GM19324 (cell line): ENCODE results near the gene KCNMA1.
"Not testable (repeated sequence)": the region's sequence is repeated elsewhere in the genome, so short reads cannot be mapped to it uniquely, and the experiment has no call there.

Experiments used
- ATAC-seq: cut with Tn5 transposase; IDR thresholded peaks from one replicate; pipeline ENCODE4 v1.9.1; 2021; ENCODE audit warnings: mild to moderate bottlenecking, moderate library complexity; ENCODE audit not compliant: unreplicated experiment, low FRiP score

The KCNMA1 gene

DNA sequence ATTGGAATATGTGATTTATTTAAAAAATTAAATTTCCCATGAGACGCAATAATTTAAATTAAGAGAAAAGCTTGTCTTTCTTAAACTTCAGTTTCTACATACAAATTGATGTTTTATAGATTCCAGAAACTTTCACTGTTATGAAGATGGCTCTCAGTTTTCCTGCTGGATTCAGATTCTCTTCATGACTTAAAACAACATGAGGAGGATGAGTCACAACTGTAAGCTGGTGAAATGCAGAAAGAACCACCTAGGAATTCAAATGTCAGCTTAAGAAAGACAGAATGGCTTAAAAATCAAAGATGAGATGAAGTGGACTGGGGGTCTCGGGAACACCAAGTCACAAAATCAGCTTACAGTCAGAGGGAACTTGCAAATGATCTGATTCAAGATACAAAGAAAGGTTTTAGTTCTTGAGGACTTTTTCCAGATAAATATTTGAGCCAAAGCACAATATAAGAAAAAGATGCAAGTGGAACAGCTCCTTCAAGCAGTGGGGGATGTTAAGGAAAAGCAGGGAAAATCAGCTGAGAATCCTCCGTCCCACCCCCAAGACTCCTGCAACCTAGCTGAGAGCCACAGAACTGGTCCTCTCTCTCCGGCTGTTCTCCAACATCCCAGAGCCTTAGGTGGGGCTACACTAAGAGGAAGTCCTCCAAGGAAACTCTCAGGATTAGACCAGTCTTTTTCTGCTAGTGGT is 279.8 kb downstream of the KCNMA1 start:
- no peak for ATAC-seq

- ATAC-seq, result no peak
Observed at GRCh38 chr10:77357185-77357584, 280.4 kb downstream of the KCNMA1 start.

DNA sequence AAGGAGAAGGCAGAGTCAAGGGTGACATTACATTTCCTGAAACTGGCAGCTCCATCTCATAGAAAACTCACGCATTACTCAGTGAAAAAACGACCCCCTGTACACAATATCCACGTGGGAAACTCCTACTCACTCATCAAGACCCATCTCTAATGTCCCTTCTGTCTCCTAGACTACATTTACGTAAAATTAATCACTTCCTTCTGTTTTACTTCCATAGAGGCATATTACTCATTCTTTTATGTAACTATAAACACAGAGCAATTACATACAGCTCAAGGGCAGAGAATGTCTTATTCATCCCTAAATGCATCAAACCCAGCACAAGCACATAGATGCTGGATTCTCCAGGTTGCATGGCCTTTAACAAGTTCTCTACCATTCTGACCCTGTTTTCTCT is 281.8 kb downstream of the KCNMA1 start:
- ATAC-seq, result no peak

- no peak for ATAC-seq
Observed at GRCh38 chr10:77351386-77351785, 286.2 kb downstream of the KCNMA1 start.

- no peak for ATAC-seq
Observed at GRCh38 chr10:77350711-77351119, 286.9 kb downstream of the KCNMA1 start.

DNA sequence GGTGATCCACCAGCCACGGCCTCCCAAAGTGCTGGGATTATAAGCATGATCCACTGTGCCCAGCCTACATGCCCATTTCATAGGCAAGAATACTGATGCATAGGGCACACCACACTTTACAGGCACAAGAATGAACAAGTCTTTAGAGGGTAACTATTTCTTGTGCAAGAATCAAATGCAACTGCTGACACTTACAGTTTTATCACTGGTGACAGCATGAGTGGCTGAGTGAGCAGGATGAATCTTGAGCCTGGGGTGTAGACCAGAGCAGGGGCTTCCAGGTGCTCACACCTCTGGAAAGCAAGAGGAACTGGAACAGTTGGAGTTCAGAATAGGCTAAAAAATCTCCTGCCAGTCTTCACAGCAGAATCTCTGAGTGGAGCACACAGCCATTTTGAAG is 287.5 kb downstream of the KCNMA1 start:
- ATAC-seq, result no peak

GRCh38 chr10:77349226-77349625 is 288.4 kb downstream of the KCNMA1 start:
- ATAC-seq, result no peak

DNA sequence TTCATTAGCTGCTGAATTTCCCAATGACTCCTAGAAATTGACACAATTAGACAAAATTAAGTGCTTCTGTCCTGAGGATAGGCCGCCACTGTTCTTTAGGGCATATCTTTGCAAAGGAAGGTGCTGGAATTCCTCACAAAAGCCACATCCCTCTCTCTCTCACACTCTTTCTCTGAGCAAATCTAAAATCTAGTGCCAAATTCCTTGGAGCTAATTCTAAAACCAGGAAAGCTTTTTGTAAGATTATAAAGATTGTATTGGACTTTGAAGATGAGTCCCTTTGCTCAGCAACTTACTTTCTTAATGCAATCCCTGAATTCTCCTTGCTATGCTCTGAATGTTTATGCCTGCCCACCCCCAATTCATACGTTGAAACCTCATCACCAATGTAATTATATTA is 288.9 kb downstream of the KCNMA1 start:
- ATAC-seq, result no peak

DNA sequence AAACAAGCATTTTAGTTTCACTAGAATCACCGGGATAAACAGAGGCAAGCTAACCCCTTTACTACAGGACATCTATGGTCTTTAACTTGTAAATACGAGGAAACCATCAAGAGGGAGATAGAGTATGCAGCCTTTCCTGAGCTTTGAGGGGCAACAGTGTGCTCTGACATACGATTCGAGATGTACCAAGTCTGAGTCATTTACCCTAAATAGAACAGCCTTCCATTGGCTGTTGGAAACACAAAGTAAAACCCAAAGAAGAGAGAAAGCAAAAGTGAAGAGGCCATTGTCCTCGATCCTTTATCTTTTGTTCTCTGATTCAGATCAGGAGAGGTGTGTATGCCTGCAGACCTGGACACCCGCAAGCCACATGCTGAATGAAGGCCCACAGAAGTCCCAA is 289.5 kb downstream of the KCNMA1 start:
- ATAC-seq, result no peak

DNA sequence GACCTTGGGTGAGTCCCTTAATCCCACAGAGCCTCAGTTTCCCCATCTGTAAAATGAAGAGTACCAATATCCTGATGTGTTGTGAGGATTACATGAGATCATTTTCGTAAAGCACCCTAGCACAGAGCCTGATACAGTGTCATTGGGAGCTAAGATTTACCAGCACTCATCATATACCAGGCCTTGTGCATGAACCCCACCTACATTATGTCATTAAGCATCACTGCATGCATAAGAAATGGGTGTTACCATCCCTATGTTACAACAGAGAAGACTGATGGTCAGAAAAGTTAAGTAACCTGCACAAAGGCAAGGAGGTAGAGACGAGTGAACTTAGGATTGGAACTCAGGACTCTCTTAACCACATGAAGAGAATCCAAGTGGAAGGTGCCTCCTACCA is 290.6 kb downstream of the KCNMA1 start:
- no peak for ATAC-seq

GRCh38 chr10:77341055-77341454 is 296.6 kb downstream of the KCNMA1 start:
- no peak for ATAC-seq

GRCh38 chr10:77339872-77340271 is 297.7 kb downstream of the KCNMA1 start:
- not testable (repeated sequence) for ATAC-seq

GRCh38 chr10:77339166-77339565 is 298.4 kb downstream of the KCNMA1 start:
- ATAC-seq, result no peak

DNA sequence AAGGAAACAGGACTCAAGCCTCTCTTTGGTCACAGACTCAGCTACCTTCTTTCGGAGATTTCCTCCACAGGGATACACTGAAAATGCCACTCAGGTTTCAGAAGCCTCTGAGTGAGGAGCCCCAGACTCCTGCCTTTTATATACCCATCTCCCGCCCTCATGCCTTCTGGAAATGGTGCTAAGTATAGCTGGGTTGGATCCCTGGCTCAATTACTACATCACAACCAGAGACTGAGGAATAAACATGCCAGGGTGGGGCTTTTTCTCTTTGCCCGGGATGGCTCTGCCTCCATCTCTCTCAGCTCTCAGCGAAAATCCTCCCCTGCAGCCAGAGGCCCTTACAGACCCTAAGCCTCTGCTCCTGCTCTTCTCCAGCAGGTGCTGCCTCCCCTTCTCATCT is 299.5 kb downstream of the KCNMA1 start:
- ATAC-seq, result no peak

GRCh38 chr10:77334501-77334900 is 303.1 kb downstream of the KCNMA1 start:
- no peak for ATAC-seq

- ATAC-seq, result no peak
Observed at GRCh38 chr10:77333610-77334340, 303.8 kb downstream of the KCNMA1 start.

DNA sequence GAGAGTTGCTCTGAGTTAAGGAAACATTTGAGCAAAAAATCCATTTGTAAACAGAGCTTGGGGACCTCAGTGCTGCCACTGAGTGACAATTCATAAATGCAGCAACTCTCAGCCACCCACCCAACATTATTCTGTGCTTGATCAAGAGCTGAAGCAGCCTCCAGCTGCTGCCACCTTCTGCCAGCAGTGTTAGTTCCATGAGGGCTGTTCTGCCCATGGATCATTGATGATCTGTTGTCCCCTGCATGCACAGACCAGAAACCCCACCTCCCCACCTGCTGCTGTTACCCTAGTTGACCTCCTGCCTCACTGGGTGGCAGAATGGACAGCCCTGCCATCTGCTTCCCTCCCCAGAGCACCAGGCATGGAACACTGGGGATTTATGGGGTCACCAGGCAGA is 305.4 kb downstream of the KCNMA1 start:
- ATAC-seq, result no peak

GRCh38 chr10:77328272-77328816 is 309.3 kb downstream of the KCNMA1 start:
- ATAC-seq, result no peak

DNA sequence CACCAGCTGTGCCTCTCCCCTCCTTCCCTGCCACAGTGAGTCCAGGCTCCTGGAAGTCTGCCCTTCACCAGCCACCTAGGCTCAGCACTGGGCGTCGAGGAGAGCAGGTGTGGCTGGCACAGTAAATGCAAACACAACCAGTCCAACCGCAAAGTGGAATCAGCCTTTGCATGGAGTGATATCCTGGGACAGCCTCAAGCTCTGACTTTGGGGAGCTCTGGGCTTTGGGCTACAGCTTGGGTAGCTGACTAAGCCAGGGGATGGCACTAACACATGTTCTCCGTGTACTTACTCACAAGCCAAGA is 312.4 kb downstream of the KCNMA1 start:
- no peak for ATAC-seq

- ATAC-seq, result no peak
Observed at GRCh38 chr10:77321838-77322237, 315.8 kb downstream of the KCNMA1 start.

GRCh38 chr10:77320971-77321471 is 316.6 kb downstream of the KCNMA1 start:
- ATAC-seq, result no peak

- ATAC-seq, result no peak
Observed at GRCh38 chr10:77319557-77319956, 318.1 kb downstream of the KCNMA1 start.
